GM19099 (cell line): ENCODE data around the gene FNIP2.

ENCODE experiments used
- POLR2A ChIP-seq: IDR thresholded peaks from 3 replicates; pipeline ENCODE4 v1.6.1; 2011; ENCODE audit warnings: low read depth; ENCODE audit not compliant: insufficient read length; ENCODE audit errors: extremely low read depth

The FNIP2 gene

GRCh38 chr4:158819942-158820786, 51.3 kb downstream of the FNIP2 start:
- no peak for TF ChIP-seq POLR2A

- no peak for TF ChIP-seq POLR2A
These were observed 52.6 kb downstream of the FNIP2 start for GRCh38 chr4:158821228-158821971.

- TF ChIP-seq POLR2A = no peak
These were observed 53.5 kb downstream of the FNIP2 start for GRCh38 chr4:158822348-158822747.

- no peak for TF ChIP-seq POLR2A
These were observed 54.6 kb downstream of the FNIP2 start for GRCh38 chr4:158823461-158823873.

GRCh38 chr4:158824425-158825274, 55.8 kb downstream of the FNIP2 start:
- no peak for TF ChIP-seq POLR2A

GRCh38 chr4:158825433-158826036, 56.7 kb downstream of the FNIP2 start:
- TF ChIP-seq POLR2A = no peak

- no peak for TF ChIP-seq POLR2A
These were observed 57.2 kb downstream of the FNIP2 start for GRCh38 chr4:158826057-158826456.

GRCh38 chr4:158826882-158827281, 58.1 kb downstream of the FNIP2 start:
- no peak for TF ChIP-seq POLR2A

- no peak for TF ChIP-seq POLR2A
These were observed 58.7 kb downstream of the FNIP2 start for GRCh38 chr4:158827543-158827981.

GRCh38 chr4:158829254-158829653, 60.4 kb downstream of the FNIP2 start:
- no peak for TF ChIP-seq POLR2A

- no peak for TF ChIP-seq POLR2A
These were observed 64.8 kb downstream of the FNIP2 start for GRCh38 chr4:158833602-158834001.

- TF ChIP-seq POLR2A = no peak
These were observed 66.6 kb downstream of the FNIP2 start for GRCh38 chr4:158835226-158836001.

GRCh38 chr4:158836002-158836369, 67.2 kb downstream of the FNIP2 start:
- no peak for TF ChIP-seq POLR2A

GRCh38 chr4:158836828-158837449, 68.1 kb downstream of the FNIP2 start:
- TF ChIP-seq POLR2A = no peak

GRCh38 chr4:158837527-158838141, 68.8 kb downstream of the FNIP2 start:
- TF ChIP-seq POLR2A = no peak
